HG03108 (cell line): ENCODE data around the gene SNAI1.

ENCODE experiments used
- ATAC-seq: cut with Tn5 transposase; IDR thresholded peaks from one replicate; pipeline ENCODE4 v1.9.1; 2021; ENCODE audit warnings: moderate library complexity; ENCODE audit not compliant: unreplicated experiment

SNAI1 gene

DNA sequence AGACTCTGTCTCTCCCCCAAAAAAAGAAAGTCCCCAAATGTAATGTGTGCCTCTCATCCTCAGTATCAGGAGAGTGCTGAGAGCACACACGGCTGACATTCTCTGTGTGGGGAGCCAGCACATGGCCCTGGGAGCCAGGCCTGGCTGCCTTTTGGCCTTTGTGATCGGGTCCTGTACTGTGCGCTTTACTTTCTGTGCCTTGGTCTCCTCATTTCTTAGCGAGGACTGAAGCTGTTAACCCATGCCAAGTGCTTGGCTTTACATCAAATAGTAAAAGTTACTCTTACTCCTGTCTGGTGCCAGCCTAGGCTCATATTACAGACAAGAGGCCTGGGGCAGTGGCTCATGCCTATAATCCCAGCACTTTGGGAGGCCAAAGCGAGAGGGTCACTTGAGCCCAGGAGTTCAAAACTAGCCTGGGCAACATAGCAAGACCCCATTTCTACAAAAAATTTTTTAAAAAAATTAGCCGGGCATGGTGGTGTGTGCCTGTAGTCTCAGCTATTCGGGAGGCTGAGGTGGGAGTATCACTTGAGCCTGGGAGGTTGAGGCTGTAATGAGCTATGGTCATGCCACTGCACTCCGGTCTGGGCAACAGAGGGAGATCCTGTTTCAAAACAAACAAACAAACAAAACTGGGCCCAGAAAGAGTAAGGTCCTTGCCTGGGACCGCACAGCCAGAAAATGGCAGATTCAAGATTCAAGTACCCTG, 50.3 kb downstream of the SNAI1 start:
- no peak for ATAC-seq

DNA sequence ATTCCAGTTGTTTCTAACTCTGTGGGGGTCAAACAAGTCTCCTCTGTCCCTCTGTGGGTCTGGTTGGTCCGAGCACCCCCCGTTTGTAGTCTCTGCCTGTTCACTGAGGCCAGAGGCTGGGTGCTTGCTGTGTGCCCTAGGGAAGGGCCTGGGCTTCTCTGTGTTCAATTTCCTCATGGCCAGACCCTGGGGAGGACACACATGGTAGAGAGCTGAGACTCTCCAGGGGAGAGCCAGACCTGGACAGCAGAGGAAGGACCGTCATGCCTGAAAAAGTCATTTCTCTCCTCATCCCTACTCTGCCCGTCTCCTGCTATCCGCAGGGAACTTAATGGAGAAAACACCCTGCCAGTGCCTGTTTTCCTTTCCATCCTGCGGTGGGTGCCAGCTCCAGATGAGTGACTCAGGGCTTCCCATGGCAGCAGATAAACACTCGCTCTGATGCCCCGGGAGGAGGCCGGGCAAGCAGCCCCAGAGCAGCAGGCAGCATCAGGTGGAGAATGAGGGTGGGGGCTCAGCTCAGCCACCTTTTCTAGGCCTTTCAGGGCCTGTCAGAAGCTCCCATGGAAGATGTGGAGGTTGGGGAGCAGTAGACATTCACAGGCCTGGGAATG, 51.9 kb downstream of the SNAI1 start:
- ATAC-seq = no peak

DNA sequence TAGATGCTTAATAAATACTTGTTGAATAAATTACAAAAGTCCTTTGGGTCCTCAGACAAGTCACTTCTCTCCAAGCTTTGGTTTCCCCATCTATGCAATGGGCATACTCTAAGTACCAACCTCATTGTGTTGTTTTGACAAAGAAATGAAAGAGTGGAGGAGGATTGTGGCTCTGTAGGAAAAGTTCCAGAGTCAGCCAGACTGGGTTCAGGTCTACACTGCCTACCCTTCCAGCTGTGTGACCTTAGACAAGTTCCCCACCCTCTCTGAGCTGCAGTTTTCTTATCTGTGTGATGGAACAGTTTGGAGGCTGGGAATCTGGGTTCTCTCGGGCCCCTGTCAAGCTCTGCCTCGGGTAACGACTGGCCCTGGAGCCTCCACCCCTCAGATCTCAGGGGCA, 53.9 kb downstream of the SNAI1 start:
- ATAC-seq = no peak

DNA sequence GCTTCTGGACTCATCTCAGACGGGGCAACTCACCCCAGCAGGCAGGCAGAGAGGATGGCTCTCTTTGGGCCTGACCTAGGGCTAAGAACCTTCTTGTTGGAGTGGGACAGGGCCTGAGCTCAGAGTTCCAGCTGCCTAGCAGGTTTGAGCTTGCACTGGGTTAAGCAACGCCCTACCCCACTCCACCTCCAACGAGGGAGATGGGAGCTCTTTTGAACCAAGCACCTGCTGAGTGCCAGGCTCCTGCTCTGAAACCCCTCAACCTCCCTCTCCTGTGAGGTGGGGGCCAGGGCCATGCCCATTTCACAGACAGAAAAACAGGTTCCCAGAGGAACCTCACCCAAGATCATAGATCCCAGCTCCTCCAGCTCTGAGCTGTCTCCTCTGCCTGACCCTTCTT, 54.3 kb downstream of the SNAI1 start:
- no peak for ATAC-seq

DNA sequence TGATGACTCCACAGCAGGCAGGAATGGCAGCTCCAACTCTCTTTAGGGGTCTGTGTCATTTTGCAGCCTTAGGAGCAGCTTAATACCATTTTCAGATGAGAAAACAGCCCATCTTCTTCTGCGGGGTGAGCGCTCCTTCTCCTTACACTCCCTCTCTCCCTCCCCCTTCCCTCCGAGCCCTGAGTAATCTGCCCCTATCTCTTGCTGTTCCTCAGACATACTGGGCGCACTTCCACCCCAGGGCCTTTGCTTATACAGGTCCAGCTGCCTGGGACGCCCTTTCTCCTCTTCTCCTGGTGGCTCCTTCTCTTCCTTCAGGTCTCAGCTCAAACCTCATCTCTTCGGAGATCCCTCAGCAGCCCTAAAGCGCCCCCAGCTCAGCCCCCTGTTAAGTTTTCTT, 54.8 kb downstream of the SNAI1 start:
- no peak for ATAC-seq

DNA sequence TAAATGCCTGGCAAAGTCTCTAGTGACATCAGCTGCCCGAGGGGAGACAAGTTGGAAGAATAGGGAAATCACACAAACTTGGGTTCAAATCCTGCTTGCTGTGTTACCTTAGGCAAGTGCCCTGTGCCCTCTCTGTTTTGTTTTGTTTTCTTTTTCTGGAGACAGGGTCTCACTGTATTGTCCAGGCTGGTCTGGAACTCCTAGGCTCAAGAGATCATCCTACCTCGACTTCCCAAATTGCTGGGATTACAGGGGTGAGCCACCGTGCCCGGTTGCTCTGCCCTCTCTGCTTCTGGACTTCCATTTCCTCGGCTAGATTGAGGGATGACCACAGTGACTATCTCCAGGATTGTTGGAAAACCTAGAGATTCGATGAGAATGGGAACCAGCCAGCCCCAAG, 55.4 kb downstream of the SNAI1 start:
- no peak for ATAC-seq
